Central memory CD4-positive, alpha-beta T cell (primary cell): ENCODE data around the gene DIAPH2.
A peak's percentile ranks its signal among the peaks of the same experiment; 100 is the strongest.

Experiments
- DNase-seq: peaks from one replicate; pipeline ENCODE4 v3.0.0; 2022

The DIAPH2 gene

DNA sequence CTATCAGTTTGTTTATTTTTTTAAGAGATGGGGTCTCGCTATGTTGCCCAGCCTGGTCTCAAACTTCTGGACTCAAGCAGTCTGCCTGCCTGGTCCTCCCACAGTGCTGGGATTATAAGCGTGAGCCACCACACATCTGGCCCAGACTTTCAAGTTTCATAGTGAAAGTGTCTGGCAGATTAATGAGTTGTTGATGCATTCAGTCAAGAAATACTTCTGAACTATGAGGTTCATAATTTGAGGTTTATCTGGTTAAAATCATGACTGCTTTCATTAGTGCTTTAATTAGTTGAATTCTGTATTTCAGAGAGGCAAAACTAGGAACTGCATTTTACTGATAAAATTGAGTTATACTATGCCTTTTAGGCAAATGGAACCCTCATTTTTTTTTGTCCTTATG is 837.7 kb downstream of the DIAPH2 start:
- DNase-seq: no peak

- no peak for DNase-seq
Observed at GRCh38 chrX:97524340-97524739, 839.7 kb downstream of the DIAPH2 start.

DNA sequence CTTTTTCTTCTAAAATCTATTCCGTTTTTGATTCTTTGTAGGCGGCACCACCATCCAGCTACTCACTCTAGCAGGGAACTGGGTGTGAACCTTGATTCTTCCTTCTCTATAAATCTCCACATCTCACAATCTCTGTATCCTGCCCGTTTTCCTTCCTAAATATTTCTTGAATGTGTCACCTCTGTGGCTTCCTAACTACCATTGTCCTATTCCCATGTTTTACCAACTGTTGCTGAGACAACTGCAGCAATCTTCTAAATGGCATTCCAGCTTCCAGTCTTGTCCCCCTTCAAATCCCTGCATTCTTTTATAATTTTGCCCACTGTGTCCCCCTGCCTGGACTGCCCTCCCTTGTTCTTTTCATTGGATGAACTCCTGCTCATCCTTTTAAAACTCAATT is 840.4 kb downstream of the DIAPH2 start:
- no peak for DNase-seq

DNA sequence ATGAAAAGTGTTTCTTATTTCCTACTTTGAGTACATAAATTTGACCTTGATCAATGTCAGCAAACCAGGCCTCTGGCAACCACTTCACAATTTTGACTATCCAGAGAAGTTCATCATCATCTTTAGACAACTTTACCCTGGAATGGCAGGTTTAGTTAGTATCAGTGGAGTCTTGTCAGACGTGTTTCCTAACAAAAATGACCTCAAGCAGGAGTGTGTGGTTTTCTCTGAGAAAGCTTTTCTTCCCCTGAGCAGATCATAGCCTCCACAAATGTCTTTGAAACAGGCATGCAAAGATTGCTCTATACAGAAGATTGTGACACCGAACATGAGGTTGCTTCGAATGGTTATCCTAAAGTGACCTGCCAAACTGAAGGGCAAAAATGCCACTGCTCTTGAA is 841.3 kb downstream of the DIAPH2 start:
- DNase-seq: no peak

GRCh38 chrX:97527725-97528124 is 843.1 kb downstream of the DIAPH2 start:
- DNase-seq: no peak

DNA sequence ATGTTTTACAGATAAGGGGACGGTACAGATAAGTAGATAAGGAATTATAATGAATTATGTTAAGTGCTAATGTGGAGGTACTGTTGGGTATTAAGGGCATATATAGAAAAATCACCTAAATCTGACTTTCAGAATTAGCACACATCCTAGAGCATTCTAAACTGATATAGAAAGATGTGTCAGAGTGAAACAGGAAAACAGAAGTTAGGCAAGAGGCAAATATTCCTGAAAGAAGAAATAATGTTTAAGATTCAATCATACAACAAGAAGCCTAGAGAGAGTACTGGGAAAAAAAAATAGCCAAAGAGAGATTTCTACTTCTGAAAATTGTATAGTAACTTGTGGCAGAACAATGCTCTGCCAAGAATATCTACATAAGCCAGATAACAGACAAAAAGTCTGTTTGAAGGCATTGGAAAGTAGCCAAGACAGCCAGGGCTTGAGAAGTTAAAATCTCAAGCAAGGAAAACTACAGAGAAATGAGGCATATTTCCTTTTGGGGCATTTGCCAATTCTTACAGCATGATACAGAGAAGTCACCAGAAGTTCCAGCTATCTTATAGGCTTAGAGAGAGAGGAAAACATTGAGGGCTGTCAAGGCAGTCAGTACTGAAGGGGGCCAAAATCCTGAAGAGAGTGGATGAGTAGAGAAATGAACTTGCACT is 845.0 kb downstream of the DIAPH2 start:
- no peak for DNase-seq

DNA sequence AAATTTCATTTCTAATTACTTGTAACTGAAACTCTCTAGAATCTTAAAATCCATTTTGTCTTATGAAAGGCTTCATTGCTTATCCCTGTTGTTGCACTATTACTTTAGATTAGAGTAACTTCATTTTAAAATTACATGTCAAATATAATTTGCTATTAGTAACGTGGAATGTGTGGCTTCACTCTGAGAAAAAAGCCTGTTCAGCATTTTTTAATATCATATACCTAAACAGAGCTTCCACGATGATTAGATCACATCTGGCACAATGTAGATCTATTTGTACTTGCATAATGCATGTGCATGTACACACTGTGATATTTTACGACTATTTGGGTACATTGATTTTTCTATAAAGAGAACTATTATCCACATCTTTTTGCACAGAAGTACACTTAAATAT is 847.2 kb downstream of the DIAPH2 start:
- DNase-seq: no peak

DNA sequence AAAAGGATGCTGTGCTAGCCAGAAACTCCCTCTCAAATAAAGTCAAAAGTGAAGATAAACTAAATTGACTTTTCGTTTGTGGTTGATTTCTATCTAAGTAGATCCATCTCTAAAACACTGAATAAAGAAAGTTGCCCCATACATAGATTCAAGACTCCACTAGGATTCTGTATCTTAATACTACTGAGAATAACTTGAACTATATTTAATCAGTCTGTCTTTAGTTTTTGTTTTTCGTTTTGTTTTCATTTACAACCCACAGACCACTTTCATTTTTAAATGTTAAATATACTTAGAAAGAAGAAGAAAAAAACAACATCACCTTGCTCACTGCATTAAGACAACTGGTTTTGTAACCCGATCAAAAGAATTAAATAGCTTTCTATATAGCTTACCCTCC is 854.1 kb downstream of the DIAPH2 start:
- no peak for DNase-seq

- DNase-seq: no peak
Observed at GRCh38 chrX:97539970-97540519, 855.4 kb downstream of the DIAPH2 start.

GRCh38 chrX:97547877-97548578 is 863.4 kb downstream of the DIAPH2 start:
- no peak for DNase-seq

GRCh38 chrX:97551821-97552220 is 867.2 kb downstream of the DIAPH2 start:
- DNase-seq: no peak

- no peak for DNase-seq
Observed at GRCh38 chrX:97553833-97554232, 869.2 kb downstream of the DIAPH2 start.

DNA sequence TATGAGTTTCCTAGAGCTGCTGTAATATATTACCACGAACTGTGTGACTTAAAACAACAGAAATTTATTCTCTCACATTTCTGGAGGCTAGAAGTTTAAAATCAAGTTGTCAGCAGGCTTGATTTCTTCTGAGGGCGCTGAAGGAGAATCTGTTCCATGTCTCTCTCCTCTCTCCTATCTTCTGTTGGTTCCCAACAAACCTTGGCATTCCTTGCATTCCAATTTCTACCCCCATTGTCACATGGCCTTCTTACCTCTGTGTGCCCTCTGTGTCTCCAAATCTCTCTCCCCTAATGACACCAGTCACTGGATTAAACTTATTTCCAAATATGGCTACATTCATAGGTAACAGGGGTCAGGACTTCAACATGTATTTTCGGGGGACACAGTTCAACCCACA is 871.7 kb downstream of the DIAPH2 start:
- no peak for DNase-seq

- peak; percentile 53 for DNase-seq
Observed at GRCh38 chrX:97563531-97564133, 879.0 kb downstream of the DIAPH2 start.

- DNase-seq: no peak
Observed at GRCh38 chrX:97564496-97564895, 879.9 kb downstream of the DIAPH2 start.

- DNase-seq: no peak
Observed at GRCh38 chrX:97587171-97587570, 902.5 kb downstream of the DIAPH2 start.

DNA sequence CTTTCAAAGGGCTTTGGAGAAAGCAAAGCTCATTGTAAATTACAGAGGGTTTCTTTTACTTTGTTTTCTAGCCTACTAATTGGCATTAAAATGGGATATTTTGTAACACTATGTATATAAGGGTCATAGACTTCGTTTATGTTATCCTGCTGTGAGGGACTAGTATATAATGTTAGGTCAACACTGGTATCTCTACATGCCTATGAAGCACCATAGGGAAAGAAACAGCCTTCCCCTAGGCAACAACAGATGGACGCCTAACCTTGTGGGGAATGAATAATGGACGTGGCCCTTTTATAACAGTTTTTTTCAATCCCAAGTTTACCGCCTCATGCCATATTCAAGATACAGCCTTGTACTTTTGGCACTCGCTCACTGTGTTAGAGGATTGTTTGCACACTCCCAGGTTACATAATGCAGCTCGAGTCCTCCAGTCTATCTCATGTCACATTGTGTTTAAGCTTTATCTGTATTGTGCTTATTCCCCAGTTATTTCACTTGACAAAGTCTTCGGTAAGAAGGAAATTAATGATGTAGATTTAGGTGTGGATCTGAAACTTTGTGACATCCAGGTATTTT is 910.1 kb downstream of the DIAPH2 start:
- DNase-seq: no peak

DNA sequence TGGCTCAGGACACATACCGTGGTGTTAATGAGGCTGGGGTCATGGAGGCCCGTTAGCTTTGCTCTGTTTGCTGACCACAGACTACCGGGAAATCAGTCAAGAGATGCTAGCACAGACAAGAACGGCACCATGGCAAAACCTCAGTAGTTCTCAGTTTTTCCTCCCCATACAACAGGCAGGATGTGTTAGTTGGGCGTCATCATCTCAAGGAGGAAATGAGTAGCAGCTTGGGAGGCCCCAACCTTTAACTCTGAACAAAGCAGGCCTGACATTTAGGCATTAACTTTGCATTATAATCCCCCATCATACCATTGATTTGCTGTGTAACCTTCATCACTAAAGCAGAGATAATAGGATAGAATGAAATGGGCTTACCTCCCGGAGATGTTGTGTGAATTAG is 913.3 kb downstream of the DIAPH2 start:
- DNase-seq: no peak

GRCh38 chrX:97602465-97603258 is 918.0 kb downstream of the DIAPH2 start:
- no peak for DNase-seq

- no peak for DNase-seq
Observed at GRCh38 chrX:97605271-97605670, 920.6 kb downstream of the DIAPH2 start.

DNA sequence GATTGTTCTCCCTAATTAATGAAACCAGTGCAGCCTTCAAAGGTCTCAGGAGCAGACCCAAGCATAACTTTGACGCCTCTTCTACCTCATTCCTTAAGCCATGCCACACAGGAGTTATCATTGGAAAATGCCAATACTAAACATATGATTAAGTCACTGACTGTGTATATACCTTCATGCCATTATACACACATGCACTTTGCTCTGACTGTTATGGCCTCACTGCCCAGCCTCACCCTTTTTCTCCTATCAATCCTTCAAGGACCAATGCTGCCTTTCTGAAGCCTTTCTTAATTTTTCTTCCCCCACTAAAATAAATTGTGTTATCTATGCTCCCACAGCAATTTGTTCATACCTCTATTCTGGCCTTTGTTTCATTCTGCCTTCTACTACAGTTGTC is 924.7 kb downstream of the DIAPH2 start:
- no peak for DNase-seq

- no peak for DNase-seq
Observed at GRCh38 chrX:97609938-97610337, 925.3 kb downstream of the DIAPH2 start.
